GM18873 (cell line): Measurements from ENCODE around the gene LITAFD.
"Not testable (repeated sequence)": the region's sequence is repeated elsewhere in the genome, so short reads cannot be mapped to it uniquely, and the experiment has no call there.

Experiments
- ATAC-seq: cut with Tn5 transposase; IDR thresholded peaks from one replicate; pipeline ENCODE4 v1.9.1; 2021; ENCODE audit warnings: mild to moderate bottlenecking, moderate library complexity, moderate number of reproducible peaks; ENCODE audit not compliant: unreplicated experiment, low FRiP score

The LITAFD gene

DNA sequence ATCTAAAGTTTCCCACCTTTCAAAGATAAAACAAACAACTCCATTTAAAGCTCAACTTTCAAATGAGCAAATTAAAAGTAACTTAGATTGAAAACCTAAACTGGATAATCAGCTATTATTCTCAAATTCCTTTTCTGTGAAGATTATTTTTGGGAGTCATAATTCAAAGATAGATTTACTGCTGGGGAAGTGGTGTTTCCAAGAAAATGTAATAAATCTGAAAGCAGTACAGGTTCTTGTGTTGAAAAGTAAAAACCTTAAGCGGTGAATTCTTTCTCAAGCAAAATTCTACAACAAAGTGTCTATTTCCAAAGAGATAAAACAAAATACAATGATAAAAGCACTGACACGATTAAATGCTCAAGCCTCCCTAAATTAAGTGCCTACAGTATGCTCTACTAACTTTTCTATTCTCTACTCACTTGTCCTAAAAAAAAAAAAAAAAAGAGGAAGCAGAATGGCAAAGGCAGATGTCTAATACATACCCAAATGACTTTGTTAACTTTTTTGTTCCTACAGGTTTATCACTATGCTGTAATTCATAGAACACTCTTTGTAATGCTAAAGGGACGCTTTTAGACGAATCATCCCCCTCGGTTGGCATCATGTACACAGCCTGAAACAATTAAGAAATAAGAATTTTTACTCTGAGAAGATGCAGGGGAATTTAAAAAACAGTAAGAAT is 34.5 kb downstream of the LITAFD start:
- ATAC-seq = no peak

DNA sequence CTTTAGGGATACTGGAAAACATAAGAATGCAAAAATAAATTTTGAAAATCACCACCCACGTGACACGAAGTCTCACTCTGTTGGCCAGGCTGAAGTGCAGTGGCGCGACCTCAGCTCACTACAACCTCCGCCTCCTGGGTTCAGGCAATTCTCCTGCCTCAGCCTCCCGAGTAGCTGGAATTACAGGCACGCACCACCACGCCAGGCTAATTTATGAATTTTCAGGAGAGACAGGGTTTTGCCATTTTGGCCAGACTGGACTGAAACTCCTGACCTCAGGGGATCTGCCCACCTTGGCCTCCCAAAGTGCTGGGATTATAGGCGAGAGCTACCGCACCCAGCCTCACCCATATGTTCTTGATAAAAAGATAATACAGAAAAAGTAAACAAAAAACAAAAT is 35.2 kb downstream of the LITAFD start:
- not testable (repeated sequence) for ATAC-seq

DNA sequence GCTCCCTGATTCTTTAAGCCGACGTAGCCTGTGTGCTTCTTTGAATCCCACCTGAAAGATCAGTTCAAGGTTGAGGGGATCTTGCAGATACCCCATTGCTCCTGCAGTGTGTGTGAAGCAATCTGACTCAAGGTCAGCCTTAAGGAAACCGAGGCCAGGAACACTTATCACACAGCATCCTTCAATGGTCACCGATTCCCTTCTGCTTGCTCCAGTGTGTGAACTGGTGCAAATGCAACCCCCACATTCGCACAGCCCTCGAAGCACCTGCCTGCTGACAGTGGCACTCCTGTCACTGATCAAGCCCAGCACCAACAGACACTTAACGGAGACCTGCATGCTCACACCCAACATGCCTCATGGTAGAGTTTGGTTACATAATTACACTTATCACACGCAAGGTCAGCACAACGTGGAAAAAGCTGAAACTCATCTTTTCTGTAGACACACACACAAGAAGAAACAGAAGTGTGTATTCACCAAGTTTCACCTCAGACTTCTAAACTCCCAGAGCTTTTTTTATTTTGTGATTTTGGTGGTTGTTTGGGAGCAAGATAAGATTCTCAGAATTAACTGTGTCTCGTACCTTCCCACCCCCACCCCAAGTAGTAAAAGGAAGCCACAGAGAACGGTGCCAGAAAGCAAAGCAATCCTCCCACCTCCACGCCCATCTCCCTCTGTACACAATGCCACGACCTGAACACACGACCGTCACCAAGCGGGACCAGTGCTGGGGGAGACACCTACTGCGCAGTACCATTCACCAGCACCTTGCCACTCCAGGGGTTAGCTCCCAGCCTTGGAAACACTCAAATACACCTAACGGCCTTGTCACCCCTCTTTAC is 37.2 kb downstream of the LITAFD start:
- no peak for ATAC-seq

DNA sequence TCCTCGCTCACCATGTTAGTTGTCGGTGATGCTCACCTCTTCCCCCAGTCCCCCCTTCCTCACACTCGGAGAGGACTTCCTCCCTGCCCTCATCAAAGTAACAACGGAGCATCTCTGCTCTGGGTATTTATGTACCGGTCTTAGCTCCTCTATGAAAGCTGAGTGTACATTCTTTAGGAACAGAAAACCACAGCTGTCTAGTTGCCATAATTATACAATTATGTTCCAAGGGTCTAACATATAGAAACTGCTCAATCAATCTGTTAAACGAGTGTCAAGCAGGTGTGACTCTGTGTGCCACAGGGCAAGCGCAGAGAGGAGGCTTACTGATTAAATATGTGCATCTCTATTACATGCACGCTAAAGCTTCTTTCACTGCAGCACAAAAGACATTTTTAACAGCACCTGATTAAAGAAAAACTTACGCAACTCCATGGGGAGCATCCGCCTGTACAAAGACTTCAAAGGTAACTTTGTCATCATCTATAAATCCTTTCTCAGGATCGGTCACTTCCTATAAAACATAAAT is 37.8 kb downstream of the LITAFD start:
- ATAC-seq = no peak

DNA sequence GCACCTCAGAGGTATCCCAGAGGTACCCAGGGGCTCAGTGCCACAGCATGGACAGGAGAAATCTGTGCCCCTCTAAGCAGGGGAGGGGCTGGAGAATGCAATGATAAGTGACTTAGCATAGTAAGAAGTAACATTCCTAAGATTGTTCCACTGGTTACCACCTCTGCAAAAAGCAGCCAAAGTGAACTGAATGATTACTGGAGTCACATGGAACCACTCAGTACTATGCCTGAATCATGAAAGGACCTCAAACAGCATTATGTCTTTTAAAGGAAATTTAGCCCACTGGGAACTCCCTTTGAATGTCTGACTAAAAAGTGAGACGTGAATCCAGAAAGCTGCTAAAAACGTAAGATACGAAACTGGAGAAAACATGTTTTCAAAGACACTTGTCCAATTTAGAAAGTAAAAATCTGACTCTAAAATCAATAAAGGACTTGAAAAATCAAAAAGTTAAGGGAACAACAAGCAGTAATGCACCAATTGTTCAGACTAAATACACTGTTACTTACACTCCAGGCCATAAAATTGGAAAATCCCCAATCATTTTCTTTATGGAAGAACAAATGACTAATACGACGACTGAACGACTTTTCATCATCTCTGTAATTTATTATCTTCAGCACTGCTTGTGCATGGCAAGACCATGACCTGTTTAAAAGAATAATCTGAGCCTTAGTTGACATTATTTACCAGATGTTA is 38.6 kb downstream of the LITAFD start:
- ATAC-seq = no peak

DNA sequence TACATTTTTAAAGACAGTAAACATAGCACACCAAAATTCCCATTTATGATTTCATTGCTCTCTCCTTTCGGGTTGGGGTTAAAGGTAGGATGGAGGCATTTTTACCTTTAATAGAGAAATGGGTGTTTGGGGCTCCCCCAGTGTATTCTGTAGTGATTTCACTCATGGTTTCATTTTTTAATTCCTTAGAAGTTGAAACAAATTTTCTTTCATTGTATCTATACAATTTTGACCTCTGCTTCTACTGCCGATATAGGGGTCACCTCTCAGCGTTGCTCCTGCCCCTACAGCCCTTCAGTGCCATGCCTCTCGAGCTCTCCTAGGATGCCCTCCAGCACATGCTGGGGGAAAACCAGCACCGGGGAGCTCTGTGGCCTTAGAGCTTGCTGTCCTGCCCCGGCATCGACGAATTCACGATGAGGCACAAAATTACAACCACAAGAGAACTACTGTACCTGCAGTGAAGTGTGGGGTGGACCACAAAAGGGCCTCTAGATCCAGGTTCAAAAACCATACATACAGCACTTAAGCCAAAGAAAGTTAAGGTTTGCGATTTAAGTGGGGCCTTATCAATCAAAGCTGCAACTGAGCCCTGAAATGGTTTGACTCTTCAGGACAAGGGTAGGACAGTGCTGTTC is 39.3 kb downstream of the LITAFD start:
- ATAC-seq = no peak

DNA sequence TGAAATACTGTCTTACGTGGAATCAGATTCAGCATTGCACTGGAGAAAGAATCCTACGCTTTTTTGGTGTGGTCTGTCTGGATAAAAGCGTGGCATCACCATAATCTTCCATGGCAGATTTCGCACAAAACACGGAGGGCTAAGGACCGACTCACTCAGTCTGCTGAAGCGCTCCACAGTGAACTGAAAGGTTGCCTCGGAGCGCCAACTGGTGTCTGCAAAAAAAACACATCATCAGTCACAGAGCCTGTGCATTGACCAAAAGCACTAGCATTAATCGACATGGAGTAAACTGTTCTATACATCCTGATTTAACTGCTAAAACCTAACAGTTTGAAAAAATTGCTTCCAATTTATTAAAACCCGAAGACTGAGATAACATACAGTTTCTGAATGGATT is 41.0 kb downstream of the LITAFD start:
- ATAC-seq = no peak

DNA sequence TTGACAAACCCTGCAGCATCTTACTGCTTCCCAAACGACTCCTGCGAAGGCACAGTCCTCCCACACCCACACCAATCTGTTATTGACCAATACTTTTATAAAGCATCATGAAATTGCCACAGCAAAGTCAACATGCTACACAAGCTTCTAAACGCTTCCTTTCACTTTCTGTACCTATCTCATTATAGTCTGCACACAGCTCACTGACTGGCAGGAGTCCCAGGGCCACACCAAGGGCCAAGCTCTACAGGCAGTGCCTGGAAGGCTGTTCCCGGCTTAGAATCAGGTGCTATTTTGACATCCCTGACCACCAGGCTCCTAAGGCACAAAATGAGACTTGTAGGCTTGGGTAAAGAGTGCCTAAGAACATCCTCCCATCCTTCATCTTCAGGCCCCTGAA is 42.1 kb downstream of the LITAFD start:
- no peak for ATAC-seq

DNA sequence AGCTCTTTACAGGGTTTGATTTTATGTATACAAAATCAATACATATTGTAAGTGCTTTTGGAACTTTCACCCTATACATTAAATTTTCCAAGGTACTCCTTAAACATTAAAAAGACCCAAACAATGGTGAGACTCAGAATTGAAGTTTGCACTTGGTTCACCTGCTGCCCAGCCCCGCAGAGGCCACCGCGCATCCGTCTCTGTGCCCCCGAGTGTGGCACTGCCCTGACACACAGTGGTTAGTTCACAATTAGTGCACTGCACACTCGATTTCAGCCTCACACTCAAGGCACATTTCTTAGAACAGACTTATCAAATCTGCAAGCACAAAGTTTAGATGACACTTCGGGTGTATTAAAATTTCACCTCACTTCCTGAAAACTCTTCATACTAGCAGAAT is 43.3 kb downstream of the LITAFD start:
- ATAC-seq = no peak

DNA sequence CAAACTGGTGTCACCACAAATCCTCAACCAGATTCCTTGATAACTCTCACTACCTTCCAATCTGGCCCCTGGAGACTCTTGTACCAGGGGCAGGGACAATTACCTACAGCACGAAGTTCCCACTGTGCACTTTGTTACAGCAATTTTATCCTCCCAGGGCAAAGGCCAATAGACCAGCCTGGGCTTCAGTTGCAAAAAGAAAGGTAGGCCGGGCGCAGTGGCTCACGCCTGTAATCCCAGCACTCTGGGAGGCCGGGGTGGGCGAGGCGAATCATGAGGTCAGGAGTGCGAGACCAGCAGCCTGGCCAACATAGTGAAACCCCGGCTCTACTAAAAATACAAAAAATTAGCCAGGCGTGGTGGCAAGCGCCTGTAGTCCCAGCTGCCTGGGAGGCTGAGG is 44.7 kb downstream of the LITAFD start:
- ATAC-seq = no peak

DNA sequence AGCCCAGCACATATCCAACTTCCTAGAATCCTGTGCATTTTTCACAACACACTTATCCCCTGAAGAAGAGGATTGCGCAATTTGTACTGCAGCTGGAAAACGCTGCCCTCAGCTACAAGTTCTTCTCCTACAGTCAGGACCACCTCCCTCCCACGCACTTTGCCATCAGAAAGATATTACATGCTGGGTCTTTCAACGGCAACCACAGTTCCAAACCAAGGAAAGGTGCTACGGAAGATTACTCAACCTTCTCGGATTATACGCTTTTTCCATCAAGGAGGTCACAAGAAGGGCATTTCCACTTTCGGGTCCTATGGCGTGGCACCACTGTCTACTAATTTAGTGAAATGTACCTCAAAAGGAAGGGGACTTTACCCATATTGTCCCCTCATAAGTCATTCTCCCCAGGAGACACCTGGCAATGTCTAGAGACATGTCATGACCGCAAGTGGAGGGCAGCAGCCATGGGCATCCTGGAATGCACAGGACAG is 46.4 kb downstream of the LITAFD start:
- no peak for ATAC-seq

DNA sequence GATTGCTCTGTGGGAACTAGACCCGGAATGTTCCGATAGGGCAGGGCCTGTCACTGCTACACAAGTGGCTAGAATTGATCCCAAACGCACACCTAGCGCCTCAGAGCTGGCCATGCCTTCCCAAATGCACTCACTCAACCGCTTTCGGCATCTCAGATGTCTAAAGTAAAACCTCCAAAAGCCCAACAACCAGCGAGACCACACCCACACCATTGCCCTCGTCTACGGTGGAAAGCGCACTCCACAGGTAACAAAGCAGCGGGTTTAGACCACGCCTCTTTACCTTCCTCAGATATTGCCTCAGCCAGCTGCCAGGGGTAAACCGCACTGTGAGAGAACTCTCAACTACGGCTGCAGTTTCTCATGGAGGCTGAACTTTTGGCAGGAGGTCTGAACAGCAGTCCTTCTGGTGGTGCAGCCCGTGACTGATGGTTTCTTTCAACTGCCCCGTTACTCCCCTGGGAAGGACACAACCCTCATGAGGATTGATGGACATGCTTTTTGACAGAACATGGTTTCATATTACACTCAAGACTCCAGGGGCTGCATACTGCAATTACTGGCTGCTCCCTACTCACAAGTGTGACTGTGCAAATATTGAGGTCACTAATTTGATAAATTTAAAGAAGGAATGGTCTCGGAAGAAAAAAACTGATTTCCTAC is 47.1 kb downstream of the LITAFD start:
- no peak for ATAC-seq

DNA sequence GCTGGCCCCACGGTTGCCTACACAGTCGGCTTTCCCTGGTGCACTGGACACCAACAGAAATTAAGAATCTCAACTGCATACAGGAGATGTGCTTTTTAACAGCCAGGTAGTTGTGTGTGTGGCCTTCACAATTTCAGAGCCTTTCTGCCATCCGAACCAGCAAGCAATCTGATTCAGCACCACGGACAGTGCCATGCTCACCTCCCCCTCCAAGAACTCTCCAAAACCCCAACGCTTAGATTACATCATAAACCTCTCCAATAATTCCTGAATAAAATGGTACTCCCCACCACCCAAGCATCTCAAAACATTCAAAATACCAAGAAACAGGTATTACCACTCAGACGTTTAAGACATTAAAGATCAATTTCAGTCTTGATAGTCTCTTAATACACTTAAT is 49.7 kb downstream of the LITAFD start:
- no peak for ATAC-seq

DNA sequence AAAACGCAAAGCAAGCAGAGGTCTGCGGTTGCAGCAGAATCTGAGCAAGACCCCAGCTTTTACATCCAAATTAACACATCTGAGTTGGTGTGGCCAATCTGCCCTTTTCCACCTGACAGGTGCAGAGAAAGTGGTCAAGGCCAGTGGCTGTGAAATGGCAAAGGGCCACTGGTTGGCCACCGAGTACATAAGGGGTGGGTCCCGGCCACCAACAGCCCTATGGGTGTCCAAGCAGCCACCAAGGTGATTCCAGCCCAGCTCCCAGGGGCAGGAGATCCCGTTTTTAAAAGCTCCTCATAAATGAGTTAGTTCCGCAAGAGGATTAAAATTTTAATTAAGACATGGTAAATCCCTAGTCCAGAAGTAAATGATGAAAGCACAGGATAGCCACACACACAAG is 52.5 kb downstream of the LITAFD start:
- no peak for ATAC-seq
